Lower leg skin (tissue), 4 donors: ENCODE data around the gene PCMTD2. TPM values are rescaled to one million over a fixed set of nuclear protein-coding genes. Genes with fewer than 3 reads are reported as not detected.

Experiments
- DNase-seq, 2 donors: peaks; one replicate each; pipeline ENCODE4 v3.0.0-alpha.2; 2019; ENCODE audit warnings: low spot score in 2 of 2
- H3K4me3 ChIP-seq: fragments of 200-600 bp; sonication (generic); 2 replicates; pipeline ENCODE4 v1.5.1; 2017; ENCODE audit warnings: mild to moderate bottlenecking, low read depth; ENCODE audit not compliant: poor library complexity, severe bottlenecking
- POLR2A ChIP-seq, 2 donors: fragments of 450-650 bp; IDR thresholded peaks; one replicate each; pipeline ENCODE4 v1.6.1; 2016 to 2017; ENCODE audit warnings: antibody characterized with exemption in 2 of 2, mild to moderate bottlenecking in 1 of 2, moderate library complexity in 1 of 2
- WGBS, 2 donors: methylation state at CpG; one replicate each; pipeline ENCODE4 v1.1.5; 2018; 5-methylcytosine and 5-hydroxymethylcytosine counted together
- intact Hi-C: fragments of 100-400 bp; cut with DNase I; formaldehyde crosslinking; loops from one replicate; pipeline ENCODE4 v1.15.0; 2023; ENCODE audit warnings: low total_unique reads
- total RNA-seq, 4 donors: library from RNA; depleted of rRNA; stranded (reverse); fragments of >200 nt; gene quantifications; one replicate each; pipeline ENCODE4 v1.1.0, GENCODE V29; 2016
- TF ChIP-seq, protein P1 (sequence below), 3 donors: fragments of 450-650 bp; IDR thresholded peaks; one replicate each; pipeline ENCODE4 v1.5.1; 2016; ENCODE audit warnings: antibody characterized with exemption in 3 of 3, mild to moderate bottlenecking in 3 of 3, moderate library complexity in 2 of 3

PCMTD2 gene
- total RNA-seq, 4 donors from 2014 or later: 87.5 to 164 (median 132) TPM

- H3K4me3 ChIP-seq: no peak overlapping the region
- intact Hi-C loops: no loop called here
- 38% methylated on average over 5 of the region's 5 CpGs for WGBS, 2 donors
- DNase-seq: no peak
- TF ChIP-seq POLR2A (IDR thresholded peaks at IDR 0.05): no peak
These were observed 33.2 kb upstream of the PCMTD2 start for GRCh38 chr20:64222291-64222735.

DNA sequence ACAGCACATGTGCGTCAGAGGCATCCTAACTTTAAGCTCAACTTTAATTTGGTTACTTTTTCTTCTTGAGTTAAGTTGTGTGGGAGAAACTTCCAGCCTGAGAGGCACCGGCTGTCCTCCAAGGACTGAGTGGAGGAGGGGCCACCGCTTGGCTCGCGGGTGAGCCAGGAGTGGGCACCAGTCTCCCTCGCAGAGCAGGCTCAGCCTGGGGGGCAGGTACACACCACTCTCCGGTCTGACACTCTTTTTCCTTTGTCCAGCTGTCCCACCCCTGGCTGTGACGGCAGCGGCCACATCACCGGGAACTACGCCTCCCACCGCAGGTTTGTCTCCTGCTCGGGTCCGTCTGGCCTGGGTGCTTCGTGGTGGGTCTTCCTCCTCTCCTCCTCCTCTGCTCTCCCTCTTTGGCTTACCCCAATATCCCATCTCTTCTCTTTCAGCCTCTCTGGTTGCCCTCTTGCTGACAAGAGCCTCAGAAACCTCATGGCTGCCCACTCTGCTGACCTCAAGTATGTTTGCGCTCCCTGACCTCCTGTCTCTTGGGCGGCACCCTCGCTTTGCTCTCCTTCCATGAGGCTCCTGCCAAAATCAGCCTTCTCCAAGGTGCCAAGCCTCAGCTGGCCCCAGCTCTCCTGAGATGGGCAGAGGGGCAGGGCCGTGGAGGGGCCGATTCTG is 32.6 kb upstream of the PCMTD2 start:
- TF ChIP-seq POLR2A (IDR thresholded peaks at IDR 0.05): no peak
- TF ChIP-seq, protein P1, sequence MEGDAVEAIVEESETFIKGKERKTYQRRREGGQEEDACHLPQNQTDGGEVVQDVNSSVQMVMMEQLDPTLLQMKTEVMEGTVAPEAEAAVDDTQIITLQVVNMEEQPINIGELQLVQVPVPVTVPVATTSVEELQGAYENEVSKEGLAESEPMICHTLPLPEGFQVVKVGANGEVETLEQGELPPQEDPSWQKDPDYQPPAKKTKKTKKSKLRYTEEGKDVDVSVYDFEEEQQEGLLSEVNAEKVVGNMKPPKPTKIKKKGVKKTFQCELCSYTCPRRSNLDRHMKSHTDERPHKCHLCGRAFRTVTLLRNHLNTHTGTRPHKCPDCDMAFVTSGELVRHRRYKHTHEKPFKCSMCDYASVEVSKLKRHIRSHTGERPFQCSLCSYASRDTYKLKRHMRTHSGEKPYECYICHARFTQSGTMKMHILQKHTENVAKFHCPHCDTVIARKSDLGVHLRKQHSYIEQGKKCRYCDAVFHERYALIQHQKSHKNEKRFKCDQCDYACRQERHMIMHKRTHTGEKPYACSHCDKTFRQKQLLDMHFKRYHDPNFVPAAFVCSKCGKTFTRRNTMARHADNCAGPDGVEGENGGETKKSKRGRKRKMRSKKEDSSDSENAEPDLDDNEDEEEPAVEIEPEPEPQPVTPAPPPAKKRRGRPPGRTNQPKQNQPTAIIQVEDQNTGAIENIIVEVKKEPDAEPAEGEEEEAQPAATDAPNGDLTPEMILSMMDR (IDR thresholded peaks at IDR 0.05): no peak
- WGBS, 2 donors: 79 to 82% methylated on average over 20 of the region's 20 CpGs
- intact Hi-C loops: no loop called here
- H3K4me3 ChIP-seq: no peak overlapping the region
- DNase-seq: no peak

DNA sequence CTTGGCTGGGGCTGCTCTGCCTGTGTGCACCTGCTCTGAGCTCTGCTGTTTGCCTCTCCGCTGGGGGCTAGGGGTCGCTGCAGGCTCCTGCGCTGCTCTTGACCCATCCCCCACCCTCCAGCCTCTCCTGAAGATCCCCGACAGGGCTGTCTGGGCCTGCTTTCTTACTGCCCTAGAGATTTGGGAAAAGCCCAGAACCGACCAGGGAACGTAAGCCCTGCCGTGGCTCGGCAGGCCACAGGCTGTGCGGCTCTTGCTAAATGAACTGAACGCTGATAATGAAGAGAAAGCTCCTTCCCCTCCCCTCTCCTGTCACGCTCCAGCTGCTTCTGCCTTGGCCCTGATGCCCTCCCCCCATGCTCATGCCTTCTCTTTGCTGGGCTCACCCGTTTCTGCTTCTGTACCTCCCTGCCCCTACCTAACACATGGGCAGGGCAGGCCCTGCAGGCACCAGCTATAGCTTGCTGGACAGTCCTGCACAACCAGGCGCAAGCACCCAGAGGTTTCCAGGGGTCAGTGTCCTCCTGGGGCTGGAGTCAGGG is 32.0 kb upstream of the PCMTD2 start:
- no peak for DNase-seq
- intact Hi-C loops: no loop called here
- no peak for TF ChIP-seq POLR2A (IDR thresholded peaks at IDR 0.05)
- TF ChIP-seq, protein P1 (IDR thresholded peaks at IDR 0.05): no peak
- 41 to 67% methylated on average over 10 to 13 of the region's 13 CpGs for WGBS, 2 donors
- H3K4me3 ChIP-seq: no peak overlapping the region

GRCh38 chr20:64224351-64225170 is 31.0 kb upstream of the PCMTD2 start:
- DNase-seq: no peak
- TF ChIP-seq POLR2A (IDR thresholded peaks at IDR 0.05): no peak
- TF ChIP-seq, protein P1 (IDR thresholded peaks at IDR 0.05): no peak
- intact Hi-C loops: no loop called here
- WGBS, 2 donors: 62 to 66% methylated on average over 10 of the region's 10 CpGs
- H3K4me3 ChIP-seq: no peak overlapping the region

- H3K4me3 ChIP-seq: no peak overlapping the region
- intact Hi-C loops: no loop called here
- no peak for TF ChIP-seq POLR2A (IDR thresholded peaks at IDR 0.05)
- TF ChIP-seq, protein P1 (IDR thresholded peaks at IDR 0.05): no peak
- DNase-seq: no peak
- 82 to 87% methylated on average over 13 to 14 of the region's 14 CpGs for WGBS, 2 donors
These were observed 30.4 kb upstream of the PCMTD2 start for GRCh38 chr20:64225171-64225595.
